ENCODE measurements around the gene MAMDC2. TPM values are rescaled to one million over a fixed set of nuclear protein-coding genes. Genes with fewer than 3 reads are reported as not detected.

The MAMDC2 gene
- total and polyA plus RNA-seq, 12 donors: 0.83 to 15.7 (median 5.0) TPM

DNA sequence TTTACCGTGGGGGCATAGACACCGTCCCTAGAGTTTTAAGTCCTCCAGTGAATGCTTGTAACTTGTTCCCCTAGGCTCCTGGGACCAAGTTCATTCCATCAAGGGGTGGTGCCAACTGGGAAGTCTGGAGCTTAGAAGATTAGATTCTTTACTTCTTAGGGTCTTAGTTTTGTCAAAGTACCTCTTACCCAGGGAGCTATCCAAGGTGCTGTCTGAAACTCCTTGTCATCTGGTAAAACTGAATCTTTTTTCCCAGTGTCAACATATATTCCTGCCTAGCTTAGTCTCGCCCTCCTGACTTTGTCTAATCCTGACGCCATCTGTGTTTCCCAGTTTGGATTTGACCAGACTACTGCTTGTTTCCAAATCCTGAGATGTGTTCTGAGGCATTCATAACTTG, 41.6 kb downstream of the MAMDC2 start:
- H3K27ac ChIP-seq: no peak overlapping the region
- H3K27me3 ChIP-seq: no peaks in the 10 kb centered on the region
- H3K4me3 ChIP-seq: no peak overlapping the region
- TF ChIP-seq, protein P1, sequence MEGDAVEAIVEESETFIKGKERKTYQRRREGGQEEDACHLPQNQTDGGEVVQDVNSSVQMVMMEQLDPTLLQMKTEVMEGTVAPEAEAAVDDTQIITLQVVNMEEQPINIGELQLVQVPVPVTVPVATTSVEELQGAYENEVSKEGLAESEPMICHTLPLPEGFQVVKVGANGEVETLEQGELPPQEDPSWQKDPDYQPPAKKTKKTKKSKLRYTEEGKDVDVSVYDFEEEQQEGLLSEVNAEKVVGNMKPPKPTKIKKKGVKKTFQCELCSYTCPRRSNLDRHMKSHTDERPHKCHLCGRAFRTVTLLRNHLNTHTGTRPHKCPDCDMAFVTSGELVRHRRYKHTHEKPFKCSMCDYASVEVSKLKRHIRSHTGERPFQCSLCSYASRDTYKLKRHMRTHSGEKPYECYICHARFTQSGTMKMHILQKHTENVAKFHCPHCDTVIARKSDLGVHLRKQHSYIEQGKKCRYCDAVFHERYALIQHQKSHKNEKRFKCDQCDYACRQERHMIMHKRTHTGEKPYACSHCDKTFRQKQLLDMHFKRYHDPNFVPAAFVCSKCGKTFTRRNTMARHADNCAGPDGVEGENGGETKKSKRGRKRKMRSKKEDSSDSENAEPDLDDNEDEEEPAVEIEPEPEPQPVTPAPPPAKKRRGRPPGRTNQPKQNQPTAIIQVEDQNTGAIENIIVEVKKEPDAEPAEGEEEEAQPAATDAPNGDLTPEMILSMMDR (IDR thresholded peaks at IDR 0.05): no peak
- TF ChIP-seq POLR2A (IDR thresholded peaks at IDR 0.05): no peak
- no peaks in the 10 kb centered on the region for H3K36me3 ChIP-seq (replicated peaks in 1 of 2)
- intact Hi-C loops (cut with DNase I): no loop called here
- WGBS, 4 donors: 68 to 78% (median 73%) methylated on average over 4 of the region's 4 CpGs
- H3K4me1 ChIP-seq (replicated peaks in 1 of 2): peaks cover 0 to 8% of the 10 kb centered on the region in 2 donors
- DNase-seq: no peak
- H3K9me3 ChIP-seq (replicated peaks in 1 of 3): no peaks in the 10 kb centered on the region

DNA sequence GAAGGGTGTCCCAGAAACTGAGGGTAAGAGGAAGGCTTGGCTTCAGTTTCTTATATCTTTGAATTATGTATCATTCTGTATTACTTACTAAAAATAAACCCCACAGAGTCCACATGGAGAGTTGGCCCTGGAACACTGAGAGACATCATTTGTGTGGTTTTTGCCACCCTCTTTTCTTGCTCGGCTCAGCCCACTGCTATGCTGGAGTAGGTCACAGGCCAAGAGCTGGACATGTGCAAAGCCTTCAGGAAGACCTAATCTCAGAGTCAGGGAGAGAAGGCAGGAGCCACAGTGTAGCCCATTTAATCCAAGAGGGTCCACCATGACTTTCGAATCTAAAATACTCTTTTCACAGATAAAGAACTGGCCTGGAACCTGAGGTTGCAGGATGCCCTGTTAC, 47.5 kb downstream of the MAMDC2 start:
- H3K27ac ChIP-seq: no peak overlapping the region
- no peak overlapping the region for H3K4me3 ChIP-seq
- intact Hi-C loops (cut with DNase I): no loop called here
- DNase-seq: no peak
- WGBS, 4 donors: 65 to 86% (median 77%) methylated on average over 2 of the region's 2 CpGs
- no peak for TF ChIP-seq POLR2A (IDR thresholded peaks at IDR 0.05)
- TF ChIP-seq, protein P1 (IDR thresholded peaks at IDR 0.05): no peak
- no peaks in the 10 kb centered on the region for H3K27me3 ChIP-seq
- H3K4me1 ChIP-seq (replicated peaks in 1 of 2): no peaks in the 10 kb centered on the region
- no peaks in the 10 kb centered on the region for H3K36me3 ChIP-seq (replicated peaks in 1 of 2)
- no peaks in the 10 kb centered on the region for H3K9me3 ChIP-seq (replicated peaks in 1 of 3)

DNA sequence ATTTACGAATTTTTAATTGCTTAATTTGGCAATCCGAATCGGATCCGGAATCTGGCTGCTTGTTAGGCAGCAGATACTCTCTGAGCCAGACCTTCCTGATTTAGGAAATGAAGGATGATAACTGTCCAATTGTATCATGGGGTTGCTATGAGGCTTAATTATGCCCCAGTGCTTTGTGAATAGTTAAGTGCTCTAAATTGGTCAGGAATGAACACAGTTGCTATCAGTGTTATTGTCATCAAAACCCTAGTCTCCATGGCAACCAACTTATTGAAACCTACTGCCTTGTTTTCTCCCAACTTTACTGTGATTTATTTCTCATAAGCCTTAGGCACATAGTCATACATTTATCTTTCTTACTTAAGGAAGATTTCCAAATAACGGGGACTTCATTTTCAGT, 47.9 kb downstream of the MAMDC2 start:
- DNase-seq: no peak
- Histone ChIP-seq H3K36me3 (replicated peaks in 1 of 2) (no peaks in the 10 kb centered on the region), H3K4me3 (no peak overlapping the region), H3K27me3 (no peaks in the 10 kb centered on the region), H3K27ac (no peak overlapping the region), H3K9me3 (replicated peaks in 1 of 3) (no peaks in the 10 kb centered on the region), H3K4me1 (replicated peaks in 1 of 2) (no peaks in the 10 kb centered on the region)
- intact Hi-C loops (cut with DNase I): no loop called here
- WGBS, 4 donors: 68 to 82% (median 77%) methylated on average over 5 of the region's 5 CpGs
- TF ChIP-seq, protein P1 (IDR thresholded peaks at IDR 0.05): no peak
- TF ChIP-seq POLR2A (IDR thresholded peaks at IDR 0.05): no peak

DNA sequence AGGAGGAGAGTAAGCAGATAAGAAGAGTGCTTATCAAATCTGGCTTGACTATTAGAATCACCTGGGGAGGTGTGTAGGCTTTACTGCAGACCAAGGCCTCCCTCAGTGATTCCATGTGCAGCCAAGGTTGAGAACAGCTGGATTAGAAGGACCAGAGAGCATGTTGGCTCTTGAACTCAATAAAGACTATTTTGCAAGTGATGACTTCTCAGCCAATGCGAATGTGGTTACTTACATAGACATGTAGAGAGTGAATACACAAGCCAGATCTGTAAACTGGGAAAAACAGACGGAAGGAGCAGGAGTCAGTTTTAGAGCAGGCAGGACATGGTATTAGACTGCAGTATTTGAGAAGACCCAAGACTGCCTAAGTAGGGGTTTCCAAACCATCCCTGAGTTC, 48.5 kb downstream of the MAMDC2 start:
- intact Hi-C loops (cut with DNase I): no loop called here
- no peak for TF ChIP-seq POLR2A (IDR thresholded peaks at IDR 0.05)
- TF ChIP-seq, protein P1 (IDR thresholded peaks at IDR 0.05): no peak
- H3K4me3 ChIP-seq: no peak overlapping the region
- H3K9me3 ChIP-seq (replicated peaks in 1 of 3): no peaks in the 10 kb centered on the region
- no peak for DNase-seq
- no peaks in the 10 kb centered on the region for H3K27me3 ChIP-seq
- no peaks in the 10 kb centered on the region for H3K4me1 ChIP-seq (replicated peaks in 1 of 2)
- no peak overlapping the region for H3K27ac ChIP-seq
- WGBS, 4 donors: 87 to 96% (median 89%) methylated on average over 2 of the region's 2 CpGs
- no peaks in the 10 kb centered on the region for H3K36me3 ChIP-seq (replicated peaks in 1 of 2)

All from adrenal gland (tissue), 12 donors.